ENCODE measurements around the gene UBE4A.

The UBE4A gene

GRCh38 chr11:118418766-118419165 lies 59.4 kb downstream of the UBE4A start:
- CTCF ChIA-PET = interaction anchor here (1.6 kb wide), 1 partner anchor 12 kb away, joined by 3 read pairs; no protein-coding TSS in a partner anchor
- no peaks in the 10 kb centered on the region for H3K4me1 Mint-ChIP-seq
- no peaks in the 10 kb centered on the region for H3K9me3 Mint-ChIP-seq
- no peak for DNase-seq
- no peak overlapping the region for H3K4me3 Mint-ChIP-seq
- H3K36me3 Mint-ChIP-seq = peaks cover 1% of the 10 kb centered on the region
- no peak overlapping the region for H3K27ac Mint-ChIP-seq
- H3K27me3 Mint-ChIP-seq = no peaks in the 10 kb centered on the region

- no peaks in the 10 kb centered on the region for H3K9me3 Mint-ChIP-seq
- DNase-seq = no peak
- CTCF ChIA-PET = interaction anchor here (1.4 kb wide), 1 partner anchor 18 kb away, joined by 3 read pairs; no protein-coding TSS in a partner anchor
- H3K4me1 Mint-ChIP-seq = no peaks in the 10 kb centered on the region
- H3K27me3 Mint-ChIP-seq = peaks cover 25% of the 10 kb centered on the region
- H3K27ac Mint-ChIP-seq = no peak overlapping the region
- no peaks in the 10 kb centered on the region for H3K36me3 Mint-ChIP-seq
- no peak overlapping the region for H3K4me3 Mint-ChIP-seq
Measured at GRCh38 chr11:118427707-118428106, 68.3 kb downstream of the UBE4A start.

GRCh38 chr11:118430956-118431355 lies 71.6 kb downstream of the UBE4A start:
- CTCF ChIA-PET = interaction anchor here (0.5 to 1.2 kb wide), 4 partner anchors 12 to 452 kb away, joined by 3 to 5 read pairs (median 3); no protein-coding TSS in a partner anchor
- Mint-ChIP-seq H3K9me3 (no peaks in the 10 kb centered on the region), H3K27me3 (peaks cover 27% of the 10 kb centered on the region), H3K4me1 (peaks cover 15% of the 10 kb centered on the region), H3K36me3 (no peaks in the 10 kb centered on the region), H3K27ac (no peak overlapping the region), H3K4me3 (no peak overlapping the region)
- DNase-seq = no peak

GRCh38 chr11:118434123-118434552 lies 74.7 kb downstream of the UBE4A start:
- Mint-ChIP-seq H3K4me3 (peak overlapping the region; percentile 88), H3K27ac (peak overlapping the region; percentile 96), H3K27me3 (peaks cover 15% of the 10 kb centered on the region), H3K4me1 (peaks cover 23% of the 10 kb centered on the region), H3K36me3 (peaks cover 5% of the 10 kb centered on the region), H3K9me3 (no peaks in the 10 kb centered on the region)
- CTCF ChIA-PET = interaction anchor here (1.3 to 2.3 kb wide), 2 partner anchors 28 to 36 kb away, joined by 4 to 7 read pairs; no protein-coding TSS in a partner anchor
- DNase-seq = no peak

GRCh38 chr11:118434553-118435289 lies 75.3 kb downstream of the UBE4A start:
- peak; percentile 72 for DNase-seq
- peaks cover 29% of the 10 kb centered on the region for H3K4me1 Mint-ChIP-seq
- peak overlapping the region; percentile 88 for H3K4me3 Mint-ChIP-seq
- CTCF ChIA-PET = interaction anchor here (1.0 to 2.3 kb wide), 5 partner anchors 9 to 263 kb away, joined by 3 to 7 read pairs (median 4); no protein-coding TSS in a partner anchor
- H3K27ac Mint-ChIP-seq = peak overlapping the region; percentile 96
- no peaks in the 10 kb centered on the region for H3K9me3 Mint-ChIP-seq
- H3K27me3 Mint-ChIP-seq = peaks cover 15% of the 10 kb centered on the region
- peaks cover 9% of the 10 kb centered on the region for H3K36me3 Mint-ChIP-seq

GRCh38 chr11:118435290-118435892 lies 76.0 kb downstream of the UBE4A start:
- Mint-ChIP-seq H3K4me3 (peak overlapping the region; percentile 88), H3K9me3 (no peaks in the 10 kb centered on the region), H3K4me1 (peaks cover 35% of the 10 kb centered on the region), H3K36me3 (peaks cover 10% of the 10 kb centered on the region), H3K27me3 (peaks cover 15% of the 10 kb centered on the region), H3K27ac (peak overlapping the region; percentile 96)
- CTCF ChIA-PET = interaction anchor here (1.0 to 2.3 kb wide), 5 partner anchors 8 to 264 kb away, joined by 3 to 7 read pairs (median 4); no protein-coding TSS in a partner anchor
- DNase-seq = peak; percentile 80

GRCh38 chr11:118435893-118436624 lies 76.7 kb downstream of the UBE4A start, which contains the start of gene KMT2A:
TSS of gene KMT2A (plus strand) at chr11:118436492. CDS start at chr11:118436513, 21 bp downstream.
- peak; percentile 93 for DNase-seq
- CTCF ChIA-PET = interaction anchor here (1.0 to 2.3 kb wide), 3 partner anchors 38 to 265 kb away, joined by 3 to 7 read pairs (median 5); no protein-coding TSS in a partner anchor

GRCh38 chr11:118436639-118437207 lies 77.3 kb downstream of the UBE4A start:
- Mint-ChIP-seq H3K9me3 (no peaks in the 10 kb centered on the region), H3K4me3 (peak overlapping the region; percentile 93), H3K4me1 (peaks cover 49% of the 10 kb centered on the region), H3K27me3 (peaks cover 9% of the 10 kb centered on the region), H3K27ac (peak overlapping the region; percentile 94), H3K36me3 (peaks cover 15% of the 10 kb centered on the region)
- peak; percentile 63 for DNase-seq
- CTCF ChIA-PET = no interaction called here

More at GRCh38 chr11:118435893-118436624, 76.7 kb downstream of the UBE4A start, which contains the start of gene KMT2A:
- Mint-ChIP-seq H3K27ac (peak within 1 kb of the TSS; percentile 96), H3K4me1 (peaks cover 42% of the 10 kb centered on the region), H3K4me3 (peak within 1 kb of the TSS; percentile 93), H3K27me3 (peaks cover 12% of the 10 kb centered on the region), H3K9me3 (no peaks in the 10 kb centered on the region), H3K36me3 (peaks cover 12% of the 10 kb centered on the region)

- peak; percentile 67 for DNase-seq
- H3K27ac Mint-ChIP-seq = peak overlapping the region; percentile 94
- H3K27me3 Mint-ChIP-seq = peaks cover 4% of the 10 kb centered on the region
- H3K4me1 Mint-ChIP-seq = peaks cover 56% of the 10 kb centered on the region
- peak overlapping the region; percentile 93 for H3K4me3 Mint-ChIP-seq
- H3K9me3 Mint-ChIP-seq = no peaks in the 10 kb centered on the region
- CTCF ChIA-PET = no interaction called here
- peaks cover 23% of the 10 kb centered on the region for H3K36me3 Mint-ChIP-seq
Measured at GRCh38 chr11:118437208-118438125, 78.1 kb downstream of the UBE4A start.

- peak overlapping the region; percentile 94 for H3K27ac Mint-ChIP-seq
- H3K4me3 Mint-ChIP-seq = peak overlapping the region; percentile 93
- DNase-seq = peak; percentile 76
- peaks cover 29% of the 10 kb centered on the region for H3K36me3 Mint-ChIP-seq
- H3K4me1 Mint-ChIP-seq = peaks cover 66% of the 10 kb centered on the region
- CTCF ChIA-PET = interaction anchor here (1.2 kb wide), 1 partner anchor 8 kb away, joined by 3 read pairs; no protein-coding TSS in a partner anchor
- H3K9me3 Mint-ChIP-seq = no peaks in the 10 kb centered on the region
- peaks cover 4% of the 10 kb centered on the region for H3K27me3 Mint-ChIP-seq
Measured at GRCh38 chr11:118438314-118438931, 79.0 kb downstream of the UBE4A start.

GRCh38 chr11:118439646-118440045 lies 80.2 kb downstream of the UBE4A start:
- DNase-seq = no peak
- peaks cover 68% of the 10 kb centered on the region for H3K4me1 Mint-ChIP-seq
- H3K9me3 Mint-ChIP-seq = no peaks in the 10 kb centered on the region
- peaks cover 40% of the 10 kb centered on the region for H3K36me3 Mint-ChIP-seq
- H3K27ac Mint-ChIP-seq = peak overlapping the region; percentile 84
- peaks cover 4% of the 10 kb centered on the region for H3K27me3 Mint-ChIP-seq
- CTCF ChIA-PET = interaction anchor here (0.7 to 1.2 kb wide), 5 partner anchors 9 to 241 kb away, joined by 3 to 4 read pairs (median 3); no protein-coding TSS in a partner anchor
- H3K4me3 Mint-ChIP-seq = peak overlapping the region; percentile 93

GRCh38 chr11:118441770-118442275 lies 82.4 kb downstream of the UBE4A start:
- DNase-seq = no peak
- peak overlapping the region; percentile 54 for H3K27ac Mint-ChIP-seq
- no peaks in the 10 kb centered on the region for H3K9me3 Mint-ChIP-seq
- CTCF ChIA-PET = no interaction called here
- no peaks in the 10 kb centered on the region for H3K27me3 Mint-ChIP-seq
- H3K4me3 Mint-ChIP-seq = no peak overlapping the region
- H3K36me3 Mint-ChIP-seq = peaks cover 48% of the 10 kb centered on the region
- peaks cover 73% of the 10 kb centered on the region for H3K4me1 Mint-ChIP-seq

Data from activated naive CD4-positive, alpha-beta T cell treated with anti-CD3 and anti-CD28 coated beads, Interleukin-2, amount 10 ng/mL, durations not matched to agents 7 days and 5 days (primary cell).